Measurements from ENCODE around the gene ACLY. TPM values are rescaled to one million over a fixed set of nuclear protein-coding genes. Genes with fewer than 3 reads are reported as not detected.

Gene ACLY
- total RNA-seq, result 10 to 100 TPM; 18.2 to 55.5 (median 34.7) TPM
- 10 to 100 TPM in 1 of 2 donors, 1 to 10 TPM in 1; 8.3 to 39.7 TPM for polyA plus RNA-seq
- long read RNA-seq, donor 1, full-length matches to known transcripts, result 22 of 35 reads
- long read RNA-seq, donor 1, partial matches to known transcripts, result 12 of 35 reads
- long read RNA-seq, donor 1, other reads (novel, unspliced or antisense), result 1 of 35 reads
- long read RNA-seq, donor 2, full-length matches to known transcripts, result 95 of 142 reads
- long read RNA-seq, donor 2, partial matches to known transcripts, result 34 of 142 reads
- long read RNA-seq, donor 2, other reads (novel, unspliced or antisense), result 13 of 142 reads
- long read RNA-seq, donor 3, full-length matches to known transcripts, result 39 of 52 reads
- long read RNA-seq, donor 3, partial matches to known transcripts, result 10 of 52 reads
- long read RNA-seq, donor 3, other reads (novel, unspliced or antisense), result 3 of 52 reads

GRCh38 chr17:41918314-41919164, at the start of gene ACLY:
Gene ACLY, minus strand, starts transcription at chr17:41918951. Its CDS starts 5,078 bp downstream, at chr17:41913873.
- ATAC-seq, result peak; percentile 96 to 99 (median 98)
- no peaks in the 10 kb centered on the region for H3K27me3 ChIP-seq
- 0% methylated on average over 44 to 80 of the region's 80 CpGs for WGBS, 4 donors
- peak; percentile 97 to 99 (median 97) for DNase-seq
- H3K9me3 ChIP-seq, result no peaks in the 10 kb centered on the region
- H3K4me3 ChIP-seq, result peak within 1 kb of the TSS; percentile 69 to 100 (median 92)
- peak within 1 kb of the TSS; percentile 37 to 94 (median 89) for H3K27ac ChIP-seq
- H3K4me1 ChIP-seq, result peaks cover 0 to 36% (median 29%) of the 10 kb centered on the region in 12 donors
- intact Hi-C loops (cut with DNase I), result no loop called here
- peaks cover 0 to 4% (median 1%) of the 10 kb centered on the region in 9 donors for H3K36me3 ChIP-seq
- peak in 1 of 2 donors; percentile 91 for TF ChIP-seq POLR2A (IDR thresholded peaks at IDR 0.05)
- TF ChIP-seq CTCF (IDR thresholded peaks at IDR 0.05), result no peak

GRCh38 chr17:41967921-41968578, 49.3 kb upstream of the ACLY start:
- TF ChIP-seq CTCF (IDR thresholded peaks at IDR 0.05) (no peak), POLR2A (IDR thresholded peaks at IDR 0.05) (no peak)
- Histone ChIP-seq H3K4me3 (peak overlapping the region in 10 of 12 donors; percentile 79 to 100 (median 92)), H3K36me3 (peaks cover 0 to 46% (median 27%) of the 10 kb centered on the region in 9 donors), H3K9me3 (no peaks in the 10 kb centered on the region), H3K4me1 (peaks cover 0 to 48% (median 31%) of the 10 kb centered on the region in 12 donors), H3K27ac (peak overlapping the region in 5 of 12 donors; percentile 42 to 92 (median 89)), H3K27me3 (no peaks in the 10 kb centered on the region)
- no peak for ATAC-seq
- WGBS, 4 donors, result 84 to 89% (median 87%) methylated on average over 22 to 37 of the region's 37 CpGs
- peak in 1 of 5 donors; percentile 34 for DNase-seq
- intact Hi-C loops (cut with DNase I), result loop anchor here in 8 of 10 donors (2.0 to 10.0 kb wide), 6 partner anchors 44 to 149 kb away; partner anchors contain the start of gene DNAJC7 (in 7 of the 8)

- TF ChIP-seq POLR2A (IDR thresholded peaks at IDR 0.05), result no peak
- no peak for TF ChIP-seq CTCF (IDR thresholded peaks at IDR 0.05)
- Histone ChIP-seq H3K4me3 (peak overlapping the region; percentile 64 to 100 (median 90)), H3K27ac (peak overlapping the region; percentile 59 to 94 (median 86)), H3K27me3 (no peaks in the 10 kb centered on the region), H3K4me1 (peaks cover 0 to 46% (median 27%) of the 10 kb centered on the region in 12 donors), H3K36me3 (peaks cover 0 to 39% (median 21%) of the 10 kb centered on the region in 9 donors), H3K9me3 (no peaks in the 10 kb centered on the region)
- 22 to 55% (median 22%) methylated on average over 19 to 39 of the region's 39 CpGs for WGBS, 4 donors
- peak in 2 of 5 donors; percentile 44 to 69 for DNase-seq
- peak in 1 of 4 donors; percentile 17 for ATAC-seq
- intact Hi-C loops (cut with DNase I), result loop anchor here in 8 of 10 donors (2.0 to 10.0 kb wide), 6 partner anchors 45 to 149 kb away; partner anchors contain the start of gene DNAJC7 (in 7 of the 8)
Observed at GRCh38 chr17:41967141-41967920, 48.6 kb upstream of the ACLY start.

All from heart left ventricle (tissue), 16 donors.